Bronchial epithelial cell (primary cell): Measurements from ENCODE around the gene FBN3. TPM values are rescaled to one million over a fixed set of nuclear protein-coding genes. Genes with fewer than 3 reads are reported as not detected.

Experiments
- DNase-seq: peaks from one replicate; pipeline ENCODE4 v3.0.0-alpha.2; 2010; ENCODE audit warnings: low read depth
- FAIRE-seq: peaks from 2 replicates; lab custom pipeline; 2011; peaks lifted over from hg19 to GRCh38; lab: Jason Lieb, UNC
- H3K27me3 ChIP-seq: 2 replicates; pipeline ENCODE4 v1.5.1; 2011; ENCODE audit warnings: low read length; ENCODE audit not compliant: control insufficient read depth, insufficient read depth
- H3K36me3 ChIP-seq: 2 replicates; pipeline ENCODE4 v1.5.1; 2011; ENCODE audit warnings: low read length; ENCODE audit not compliant: control insufficient read depth, insufficient read depth
- H3K4me3 ChIP-seq: 2 replicates; pipeline ENCODE4 v1.5.1; 2011; ENCODE audit warnings: mild to moderate bottlenecking, low read depth, low read length, control low read depth
- total RNA-seq: library from RNA; depleted of rRNA; stranded (reverse); fragments of >200 nt; gene quantifications from 2 replicates; pipeline ENCODE4 v1.2.1, GENCODE V29; 2014
- TF ChIP-seq, protein P1 (sequence below): IDR thresholded peaks from 2 replicates; pipeline ENCODE4 v1.5.1; 2011; ENCODE audit warnings: mild to moderate bottlenecking, moderate library complexity, low read length, control low read depth, inconsistent platforms; ENCODE audit not compliant: insufficient read depth, severe bottlenecking

The FBN3 gene
- total RNA-seq, 1 donor from 2014 or later: not detected

DNA sequence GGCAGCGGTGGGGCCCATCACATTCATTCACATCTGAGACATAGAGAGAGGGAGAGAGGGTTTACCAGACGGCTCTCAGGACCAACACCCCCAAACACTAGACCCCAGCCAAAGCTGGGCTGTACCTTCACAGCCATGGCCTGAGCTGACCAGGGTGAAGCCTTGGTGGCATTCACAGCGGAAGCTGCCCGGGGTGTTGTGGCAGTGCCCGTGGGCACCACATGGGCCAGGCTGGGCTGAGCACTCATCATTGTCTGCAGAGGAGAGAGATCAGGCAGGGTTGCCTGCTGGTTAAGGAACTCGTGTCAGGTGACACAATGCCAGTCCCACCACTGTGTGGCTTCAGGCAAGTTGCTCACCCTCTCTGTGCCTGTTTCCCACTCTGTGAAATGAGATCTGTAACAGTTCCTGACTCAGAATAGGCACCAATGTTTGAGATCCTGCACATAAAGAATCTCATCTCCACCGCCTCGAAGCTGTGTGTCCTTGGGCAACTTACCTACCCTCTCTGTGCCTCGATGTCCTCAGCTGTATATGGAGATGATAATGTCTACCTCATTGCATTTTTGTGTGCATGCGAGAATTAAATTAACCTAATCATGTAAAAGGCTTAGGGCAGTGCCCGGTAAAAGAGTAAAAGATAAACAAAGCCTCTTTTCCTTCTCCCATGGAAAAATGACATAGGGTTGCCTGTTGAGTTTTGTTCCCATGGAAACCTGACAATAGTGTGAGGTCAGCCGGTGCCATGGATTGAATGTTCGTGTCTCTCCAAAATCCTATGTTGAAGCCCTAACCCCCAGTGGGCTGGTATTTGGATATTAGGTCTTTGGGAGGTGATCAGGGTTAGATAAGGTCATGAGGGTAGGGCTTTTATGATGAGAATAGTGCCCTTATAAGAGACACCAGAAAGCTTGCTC lies 74.0 kb downstream of the FBN3 start:
- TF ChIP-seq, protein P1, sequence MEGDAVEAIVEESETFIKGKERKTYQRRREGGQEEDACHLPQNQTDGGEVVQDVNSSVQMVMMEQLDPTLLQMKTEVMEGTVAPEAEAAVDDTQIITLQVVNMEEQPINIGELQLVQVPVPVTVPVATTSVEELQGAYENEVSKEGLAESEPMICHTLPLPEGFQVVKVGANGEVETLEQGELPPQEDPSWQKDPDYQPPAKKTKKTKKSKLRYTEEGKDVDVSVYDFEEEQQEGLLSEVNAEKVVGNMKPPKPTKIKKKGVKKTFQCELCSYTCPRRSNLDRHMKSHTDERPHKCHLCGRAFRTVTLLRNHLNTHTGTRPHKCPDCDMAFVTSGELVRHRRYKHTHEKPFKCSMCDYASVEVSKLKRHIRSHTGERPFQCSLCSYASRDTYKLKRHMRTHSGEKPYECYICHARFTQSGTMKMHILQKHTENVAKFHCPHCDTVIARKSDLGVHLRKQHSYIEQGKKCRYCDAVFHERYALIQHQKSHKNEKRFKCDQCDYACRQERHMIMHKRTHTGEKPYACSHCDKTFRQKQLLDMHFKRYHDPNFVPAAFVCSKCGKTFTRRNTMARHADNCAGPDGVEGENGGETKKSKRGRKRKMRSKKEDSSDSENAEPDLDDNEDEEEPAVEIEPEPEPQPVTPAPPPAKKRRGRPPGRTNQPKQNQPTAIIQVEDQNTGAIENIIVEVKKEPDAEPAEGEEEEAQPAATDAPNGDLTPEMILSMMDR: no peak
- DNase-seq (no peak), FAIRE-seq (peak; percentile 18)
- no peaks in the 10 kb centered on the region for H3K27me3 ChIP-seq
- H3K4me3 ChIP-seq: no peak overlapping the region
- H3K36me3 ChIP-seq: no peaks in the 10 kb centered on the region

DNA sequence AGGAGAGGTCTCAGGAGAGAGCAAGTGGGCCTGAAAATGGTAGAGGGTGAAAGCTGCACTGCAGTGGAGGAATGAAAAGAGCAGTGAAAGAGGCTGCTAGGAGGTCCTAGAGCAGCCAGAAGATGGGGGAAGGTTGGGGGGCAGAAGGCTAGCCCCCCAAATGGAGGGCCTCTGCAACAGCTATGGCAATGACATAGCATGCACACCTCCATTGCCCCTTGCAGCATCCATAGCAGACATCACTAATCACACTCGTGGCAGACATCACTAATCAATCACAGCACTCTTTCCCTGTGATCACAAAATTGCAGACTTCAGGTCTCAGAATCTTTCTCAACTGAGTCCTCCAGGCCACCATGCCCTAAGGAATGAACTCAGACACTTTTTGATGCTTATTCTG lies 74.9 kb downstream of the FBN3 start:
- FAIRE-seq: no peak
- no peak for DNase-seq
- no peaks in the 10 kb centered on the region for H3K36me3 ChIP-seq
- TF ChIP-seq, protein P1: no peak
- H3K4me3 ChIP-seq: no peak overlapping the region
- H3K27me3 ChIP-seq: no peaks in the 10 kb centered on the region

DNA sequence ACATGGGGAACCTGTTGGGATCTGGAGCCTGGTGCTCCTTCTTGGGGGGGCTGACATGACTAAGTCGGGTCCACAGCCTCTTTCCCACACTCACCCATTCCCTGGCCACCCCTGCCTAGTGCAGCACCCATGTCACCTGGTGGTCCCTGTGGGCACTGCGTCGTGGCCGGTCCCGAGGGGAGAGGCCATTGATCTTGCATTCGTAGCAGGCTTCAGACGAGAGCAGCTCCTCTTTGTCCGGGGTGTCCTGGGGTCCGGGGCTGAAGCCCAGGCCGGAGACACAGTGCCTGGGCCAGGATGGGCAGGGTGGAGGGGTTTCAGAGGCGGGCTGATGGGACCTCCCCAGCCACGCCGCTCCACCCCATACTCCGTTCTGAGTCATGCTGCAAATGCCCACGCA lies 77.5 kb downstream of the FBN3 start:
- FAIRE-seq (no peak), DNase-seq (no peak)
- no peak overlapping the region for H3K4me3 ChIP-seq

DNA sequence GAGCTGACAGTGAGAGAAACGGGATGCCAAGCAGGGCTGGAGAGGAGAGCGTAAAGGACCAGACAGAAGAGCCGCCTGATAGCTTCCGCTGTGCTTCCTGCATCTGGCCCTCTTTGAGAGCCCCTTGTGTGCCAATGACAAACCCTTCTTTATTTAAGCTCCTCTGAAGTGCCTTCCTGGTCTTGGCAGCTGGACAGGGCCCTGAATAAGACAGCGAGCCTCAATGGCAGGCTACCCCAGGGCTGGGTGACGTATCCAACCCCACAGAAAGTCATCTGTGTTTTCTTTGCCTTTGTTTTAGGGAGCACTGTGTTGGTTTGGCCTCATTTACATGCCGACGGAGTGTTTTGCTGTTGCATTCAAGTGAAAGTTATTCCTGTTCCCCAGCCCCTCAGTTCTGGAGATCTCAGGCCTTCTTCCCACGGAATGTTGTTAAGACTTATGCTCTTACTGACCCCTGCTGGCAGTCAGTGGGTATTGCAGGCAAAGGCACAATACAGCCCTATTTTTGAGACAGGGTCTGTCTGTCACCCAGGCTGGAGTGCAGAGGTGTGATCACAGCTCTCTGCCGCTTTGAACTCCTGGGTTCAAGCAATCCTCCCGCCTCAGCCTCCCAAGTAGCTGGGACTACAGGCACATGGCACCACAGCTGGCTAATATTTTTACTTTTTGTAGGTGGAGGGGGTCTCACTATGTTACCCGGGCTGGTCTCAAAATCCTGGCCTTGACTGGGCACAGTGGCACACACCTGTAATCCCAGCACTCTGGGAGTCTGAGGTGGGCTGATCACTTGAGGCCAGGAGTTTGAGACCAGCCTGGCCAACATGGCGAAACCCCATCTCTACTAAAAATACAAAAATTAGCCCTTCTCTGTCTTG lies 80.1 kb downstream of the FBN3 start:
- DNase-seq (no peak), FAIRE-seq (no peak)
- Histone ChIP-seq H3K36me3 (no peaks in the 10 kb centered on the region), H3K27me3 (no peaks in the 10 kb centered on the region), H3K4me3 (no peak overlapping the region)
- TF ChIP-seq, protein P1: peak; percentile 41

More for the DNA sequence above, 77.5 kb downstream of the FBN3 start:
- Histone ChIP-seq H3K27me3 (no peaks in the 10 kb centered on the region), H3K36me3 (no peaks in the 10 kb centered on the region)
- TF ChIP-seq, protein P1: no peak

DNA sequence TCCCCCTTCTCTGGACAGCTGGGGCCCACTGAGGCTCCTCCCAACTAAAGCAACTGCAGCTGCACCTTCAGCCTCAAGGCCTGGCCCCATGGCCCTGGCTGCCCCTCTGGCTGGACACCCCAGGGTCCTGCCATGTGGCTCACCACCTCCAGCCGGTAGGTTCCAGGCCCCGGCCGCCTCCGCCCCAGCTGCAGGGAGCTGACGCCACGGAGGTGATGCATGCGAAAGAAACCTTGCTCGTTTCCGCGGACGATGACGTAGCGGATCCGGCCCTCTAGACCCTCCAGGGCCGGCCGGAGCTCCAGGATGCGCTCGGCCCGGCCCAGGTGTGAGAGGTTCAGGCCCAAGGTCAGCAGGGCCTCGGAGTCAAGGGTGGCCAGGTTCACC lies 83.5 kb downstream of the FBN3 start:
- no peaks in the 10 kb centered on the region for H3K27me3 ChIP-seq
- H3K36me3 ChIP-seq: no peaks in the 10 kb centered on the region
- no peak overlapping the region for H3K4me3 ChIP-seq
- FAIRE-seq: no peak
- TF ChIP-seq, protein P1: no peak
- no peak for DNase-seq
